Effector CD4-positive, alpha-beta T cell (primary cell): Measurements from ENCODE around the gene GRAMD1B.
"Not testable (repeated sequence)": the region's sequence is repeated elsewhere in the genome, so short reads cannot be mapped to it uniquely, and the experiment has no call there.

Experiments
- DNase-seq: peaks from one replicate; pipeline ENCODE4 v3.0.0-alpha.2; 2020

GRAMD1B gene

DNA sequence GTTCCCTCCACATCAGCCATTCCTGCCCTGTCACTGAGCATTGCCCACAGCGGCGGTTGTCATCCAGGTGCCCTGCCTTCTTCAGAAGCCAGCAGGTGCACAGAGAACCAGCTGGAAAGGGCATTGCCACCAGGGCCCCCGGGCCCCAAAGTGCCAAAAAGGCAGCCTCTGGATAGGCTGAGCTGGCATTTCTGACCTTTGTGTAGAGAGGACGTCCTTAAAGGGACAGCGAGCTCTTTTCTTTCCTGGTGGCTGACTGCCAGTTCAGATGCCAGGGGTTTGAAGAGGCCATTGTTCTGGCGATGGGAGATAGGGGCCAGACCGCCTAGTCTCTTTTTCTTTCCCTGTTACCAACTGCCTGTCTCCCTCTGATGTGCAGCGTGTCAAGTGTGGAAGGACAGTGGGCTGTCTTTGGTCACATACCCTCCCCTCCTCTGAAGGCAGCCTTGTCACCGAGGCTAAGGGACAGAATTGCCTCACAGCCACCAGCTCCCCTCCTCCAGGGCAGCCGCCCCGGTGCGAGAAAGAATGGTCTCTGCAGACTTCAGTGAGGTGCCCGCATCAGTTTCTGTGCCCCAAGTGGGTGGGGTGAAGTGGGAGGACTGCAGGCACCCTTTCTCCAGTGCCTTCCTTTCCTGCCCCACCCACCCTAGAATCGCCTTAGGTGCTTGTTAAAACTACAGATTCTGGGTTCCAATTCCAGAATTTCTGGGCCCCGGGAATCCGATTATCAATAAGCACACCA is 114.7 kb downstream of the GRAMD1B start:
- DNase-seq = no peak

- DNase-seq = no peak
Measured at GRCh38 chr11:123545726-123546270, 115.7 kb downstream of the GRAMD1B start.

DNA sequence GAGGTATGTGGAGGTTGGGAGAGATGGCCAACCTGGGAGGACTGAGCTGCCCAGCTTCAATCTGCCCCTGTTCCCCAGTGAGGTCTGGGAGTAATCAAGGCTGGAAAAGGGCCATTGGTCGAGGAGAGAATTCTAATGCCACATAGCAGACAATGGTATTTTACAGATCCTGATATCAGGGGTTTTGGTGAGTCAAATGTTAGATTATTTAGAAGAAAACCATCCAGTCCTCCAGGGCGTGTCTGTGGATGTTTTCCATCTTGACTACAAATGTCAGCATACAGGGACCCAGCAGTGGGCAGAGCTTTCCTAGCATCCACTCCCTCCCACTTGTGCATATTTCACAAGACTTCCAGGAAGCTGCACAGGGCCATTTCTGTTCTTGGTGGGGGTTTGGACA is 116.4 kb downstream of the GRAMD1B start:
- no peak for DNase-seq

GRCh38 chr11:123547180-123547579 is 117.1 kb downstream of the GRAMD1B start:
- no peak for DNase-seq

DNA sequence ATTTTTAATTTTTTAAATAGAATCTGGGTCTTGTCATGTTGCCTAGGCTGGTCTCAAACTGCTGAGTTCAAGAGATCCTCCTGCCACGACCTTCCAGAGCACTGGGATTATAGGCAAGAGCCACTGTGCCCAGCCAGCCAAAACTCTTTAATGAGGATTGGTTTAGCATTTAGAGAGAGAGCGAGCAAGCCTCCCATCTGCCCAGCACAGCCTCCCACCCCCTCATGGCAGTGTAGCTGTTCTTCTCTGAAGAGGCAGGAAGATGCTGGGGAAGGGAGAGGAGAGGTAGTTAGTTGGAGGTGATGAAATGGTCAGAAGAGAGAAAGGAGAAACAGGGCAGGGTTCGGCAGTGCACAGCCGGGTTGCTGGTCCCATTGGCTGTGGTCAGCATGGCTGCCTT is 118.7 kb downstream of the GRAMD1B start:
- DNase-seq = no peak

DNA sequence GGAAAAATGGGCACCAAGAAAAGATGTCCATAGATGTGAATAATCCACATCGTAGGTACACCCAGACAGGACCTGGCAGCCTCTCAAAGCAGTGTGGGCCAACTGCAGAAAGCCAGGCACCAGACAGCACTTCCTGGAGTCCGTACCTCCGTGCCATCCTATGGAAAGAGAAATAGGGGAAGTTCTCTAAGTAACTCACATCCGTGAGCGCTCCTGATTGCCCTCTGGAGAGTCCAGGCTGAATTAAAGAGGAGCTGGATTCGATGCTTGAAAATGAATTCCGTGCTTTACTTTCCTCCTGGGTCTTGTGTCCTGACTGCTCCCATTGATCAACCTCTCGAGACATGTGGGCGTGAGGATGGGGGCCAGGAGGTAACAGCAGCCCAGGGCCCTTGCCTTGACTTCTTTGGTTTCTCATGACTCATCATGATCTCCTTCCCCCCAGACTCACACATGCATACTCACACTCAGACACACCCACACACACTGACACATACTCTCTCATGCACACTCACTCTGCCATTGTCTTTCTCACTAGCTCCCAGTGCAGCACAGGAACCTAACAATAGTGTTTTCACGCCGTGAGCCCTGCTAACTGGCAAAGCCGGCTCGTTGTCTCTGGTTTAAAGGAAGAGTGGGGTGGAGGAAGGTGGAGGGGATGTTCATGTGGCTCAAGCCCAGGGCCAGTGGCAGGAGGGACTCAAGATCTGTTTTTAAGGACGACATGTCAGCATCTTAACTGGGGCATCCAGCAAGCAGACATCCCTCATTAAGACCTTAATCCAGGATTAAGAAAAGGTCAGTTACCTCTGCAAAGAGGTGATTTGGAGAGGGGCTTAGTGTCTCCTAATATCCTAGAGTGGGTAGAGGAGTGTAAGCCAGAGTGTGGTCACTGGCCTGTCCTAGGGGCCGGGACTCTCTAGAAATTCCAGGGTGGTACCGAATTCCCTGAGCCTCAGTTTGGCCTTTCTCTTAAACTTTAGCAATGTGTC is 120.2 kb downstream of the GRAMD1B start:
- no peak for DNase-seq

DNA sequence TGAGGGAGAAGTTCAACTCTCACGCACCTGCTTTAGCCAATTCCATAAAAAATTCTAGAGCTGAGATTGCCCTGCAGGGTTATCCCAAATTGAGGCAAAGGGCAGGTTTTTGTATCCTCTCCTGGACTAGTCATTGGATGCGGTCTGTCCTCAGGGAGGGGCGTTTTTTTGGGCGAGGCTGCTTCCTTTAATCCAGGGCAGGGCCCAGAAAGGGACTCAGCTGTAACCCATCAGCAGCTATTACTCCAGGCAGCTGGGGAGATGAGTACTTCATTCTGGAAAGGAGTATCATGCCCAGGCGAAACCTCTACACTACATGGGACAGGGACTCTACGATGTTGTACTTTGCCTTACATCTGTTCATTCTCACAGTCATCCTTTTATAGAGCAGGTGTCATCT is 121.0 kb downstream of the GRAMD1B start:
- DNase-seq = no peak

GRCh38 chr11:123556633-123557032 is 126.6 kb downstream of the GRAMD1B start:
- DNase-seq = no peak

DNA sequence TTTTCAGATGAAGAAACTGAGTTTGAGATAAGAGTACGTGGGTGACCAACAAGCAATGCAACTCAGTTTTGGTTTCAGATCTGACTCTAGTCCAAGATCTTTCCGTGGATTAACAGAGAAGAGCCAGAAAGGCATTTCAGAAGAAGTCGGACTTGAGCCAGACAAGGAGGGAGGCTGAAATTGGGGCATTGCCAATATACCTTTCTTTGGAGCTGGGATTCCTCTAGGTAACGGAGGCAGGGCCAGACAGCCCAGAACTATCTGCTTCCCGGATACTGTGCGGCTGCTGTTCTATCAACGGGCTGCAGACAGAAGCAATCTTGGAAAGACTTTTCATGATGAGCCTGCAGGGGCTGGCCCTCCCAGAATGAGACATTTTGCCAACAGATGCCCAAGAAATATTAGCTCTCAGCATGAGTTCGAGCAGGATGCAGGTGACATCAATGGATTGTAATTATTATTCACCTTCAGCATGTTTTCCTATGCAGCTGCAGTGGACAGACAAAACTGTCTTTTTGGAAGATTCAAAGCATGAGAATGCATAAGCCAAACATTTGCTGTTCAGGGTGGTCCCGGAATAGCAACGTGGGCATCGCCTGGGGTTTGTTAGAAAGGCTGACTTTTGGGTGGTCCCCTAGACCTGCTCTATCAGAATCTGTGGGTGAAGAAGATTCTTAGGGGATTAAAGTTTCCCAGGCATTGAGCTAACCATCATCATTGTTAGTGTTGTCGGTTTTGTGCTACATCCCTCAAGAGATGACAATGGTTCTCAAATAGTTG is 128.7 kb downstream of the GRAMD1B start:
- DNase-seq = no peak

DNA sequence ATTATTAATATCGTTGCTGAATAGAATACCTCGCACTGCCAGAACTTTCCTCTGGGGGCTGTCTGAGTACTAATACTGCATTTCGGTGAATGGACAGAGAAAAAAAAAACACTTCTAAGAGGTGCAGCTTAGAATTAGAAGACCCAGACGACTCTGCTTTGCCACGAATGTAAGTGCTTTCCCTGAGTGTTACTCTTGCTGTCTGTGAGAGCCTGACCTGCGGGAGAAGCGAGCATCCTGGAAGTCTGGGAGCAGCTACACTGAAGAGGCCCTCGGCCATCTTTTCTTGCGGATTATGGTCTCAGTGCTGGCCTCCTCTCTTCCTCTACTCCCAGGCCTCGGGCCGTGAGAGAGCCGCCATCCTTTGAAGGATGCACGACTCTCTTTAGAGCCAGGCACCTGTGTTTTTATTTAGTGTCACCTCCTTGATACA is 129.5 kb downstream of the GRAMD1B start:
- DNase-seq = no peak

DNA sequence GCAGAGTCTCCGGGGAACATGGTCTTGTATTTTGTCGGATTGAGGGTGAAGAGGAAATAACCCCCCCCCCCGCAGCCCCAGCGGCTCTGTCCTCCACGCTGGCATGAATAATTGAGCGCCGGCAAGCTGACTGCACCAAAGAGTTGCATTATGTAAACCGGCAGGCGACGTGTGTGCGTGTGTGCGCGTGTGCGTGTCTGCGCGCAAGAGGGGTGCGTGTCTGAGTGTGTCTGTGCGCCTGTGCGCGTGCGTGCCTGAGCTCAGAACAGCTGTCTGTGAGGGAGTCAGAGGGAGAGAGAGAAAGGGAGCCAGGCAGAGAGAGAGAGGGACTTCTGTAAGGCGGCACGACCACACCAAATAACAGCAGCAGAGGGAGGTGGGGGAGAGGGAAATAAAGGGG is 129.9 kb downstream of the GRAMD1B start:
- DNase-seq = no peak

GRCh38 chr11:123561431-123561800 is 131.3 kb downstream of the GRAMD1B start:
- DNase-seq = no peak

DNA sequence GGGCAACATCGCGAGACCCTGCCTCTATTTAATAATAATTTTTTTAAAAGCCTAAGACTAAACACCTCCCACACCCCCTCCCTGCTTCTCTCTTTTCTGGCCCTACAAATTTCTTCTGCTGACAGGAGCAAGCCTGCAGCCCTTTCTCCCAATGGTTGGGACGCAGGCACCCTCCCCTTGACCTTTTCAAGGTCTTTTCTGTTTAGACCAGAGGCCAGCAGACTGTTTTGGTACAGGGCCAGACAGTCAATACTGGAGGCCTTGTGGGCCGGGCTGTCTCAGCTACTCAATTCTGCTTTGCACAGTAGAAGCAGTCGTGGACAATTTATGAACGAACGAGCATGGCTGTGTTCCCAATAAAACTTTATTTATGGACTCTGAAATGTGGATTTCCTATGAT is 132.1 kb downstream of the GRAMD1B start:
- DNase-seq = no peak

DNA sequence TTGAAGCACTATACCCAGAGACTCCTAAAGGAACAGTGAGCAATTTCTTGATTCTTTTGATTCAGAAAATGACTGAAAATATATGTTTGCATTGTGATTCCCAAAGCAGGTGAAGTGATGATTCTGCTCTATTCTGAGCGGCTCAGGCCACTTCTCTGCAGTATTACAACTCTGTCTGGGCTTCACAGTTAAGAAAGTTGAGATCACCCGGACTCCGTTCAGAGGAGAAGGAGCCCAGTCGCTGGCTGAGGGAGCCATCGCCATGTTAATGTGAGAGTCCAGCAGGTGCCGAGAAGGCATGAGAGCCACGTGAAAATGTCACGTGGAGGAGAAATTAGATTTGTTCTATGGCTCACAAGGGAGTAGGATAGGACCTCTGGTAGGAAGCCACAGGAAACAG is 132.8 kb downstream of the GRAMD1B start:
- no peak for DNase-seq

DNA sequence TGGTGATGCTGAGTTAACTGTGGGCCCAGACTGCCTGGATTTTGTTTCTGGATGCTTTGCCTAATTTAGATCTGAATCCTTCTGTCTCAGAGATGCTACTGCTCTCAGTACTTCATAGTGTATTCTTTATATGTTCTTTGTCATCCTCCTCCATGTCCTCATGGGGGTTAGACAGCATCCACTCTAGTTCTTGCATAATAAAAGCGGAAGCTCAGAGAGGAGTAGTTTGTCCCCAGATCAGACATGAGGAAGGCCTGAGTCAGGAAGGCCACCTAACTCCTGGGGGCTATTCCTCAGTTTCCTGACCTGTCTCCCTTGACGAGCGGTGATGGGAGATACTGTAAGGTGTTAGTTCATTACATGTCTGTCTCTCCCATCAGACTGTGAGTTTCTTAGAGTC is 134.2 kb downstream of the GRAMD1B start:
- DNase-seq = no peak

- no peak for DNase-seq
Measured at GRCh38 chr11:123566852-123567251, 136.8 kb downstream of the GRAMD1B start.

DNA sequence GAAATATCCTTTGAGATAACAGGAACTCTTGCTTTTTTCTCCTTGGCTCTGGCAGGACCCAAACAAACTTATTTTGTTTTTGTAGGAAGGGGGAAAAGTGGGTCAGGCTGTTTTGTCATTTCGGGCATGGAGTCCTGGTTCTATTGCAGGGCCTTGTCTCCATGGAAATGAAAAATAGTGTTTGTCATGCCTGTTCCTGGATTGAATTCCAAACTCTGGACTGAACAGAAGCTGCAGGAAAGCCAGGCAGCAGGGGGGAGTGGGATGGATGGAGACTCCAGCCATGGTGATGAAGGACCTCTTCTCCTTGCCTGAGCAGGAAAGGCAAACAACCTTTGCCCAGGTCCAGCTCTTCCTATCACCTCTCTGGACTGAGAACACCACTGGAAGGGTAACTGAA is 137.4 kb downstream of the GRAMD1B start:
- DNase-seq = no peak

- no peak for DNase-seq
Measured at GRCh38 chr11:123568367-123568870, 138.3 kb downstream of the GRAMD1B start.

DNA sequence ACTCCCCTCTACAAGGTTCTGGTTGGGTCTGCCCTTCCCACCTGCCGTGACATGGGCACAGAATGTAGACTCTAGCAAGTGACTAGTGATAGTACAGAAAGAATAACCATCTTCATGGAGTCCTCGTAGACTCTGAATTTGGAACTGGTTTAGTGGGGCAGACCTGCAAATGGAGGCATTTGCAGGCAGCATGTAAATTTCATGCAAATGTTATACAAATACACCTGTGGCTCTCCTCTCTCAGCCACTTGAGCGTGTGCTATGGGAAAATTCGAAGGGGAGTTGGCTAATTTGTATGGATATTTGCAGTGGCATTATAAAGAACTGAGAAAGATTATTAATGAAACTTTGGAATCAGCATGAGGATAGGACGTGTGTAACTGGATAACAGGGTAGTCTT is 139.3 kb downstream of the GRAMD1B start:
- DNase-seq = no peak

DNA sequence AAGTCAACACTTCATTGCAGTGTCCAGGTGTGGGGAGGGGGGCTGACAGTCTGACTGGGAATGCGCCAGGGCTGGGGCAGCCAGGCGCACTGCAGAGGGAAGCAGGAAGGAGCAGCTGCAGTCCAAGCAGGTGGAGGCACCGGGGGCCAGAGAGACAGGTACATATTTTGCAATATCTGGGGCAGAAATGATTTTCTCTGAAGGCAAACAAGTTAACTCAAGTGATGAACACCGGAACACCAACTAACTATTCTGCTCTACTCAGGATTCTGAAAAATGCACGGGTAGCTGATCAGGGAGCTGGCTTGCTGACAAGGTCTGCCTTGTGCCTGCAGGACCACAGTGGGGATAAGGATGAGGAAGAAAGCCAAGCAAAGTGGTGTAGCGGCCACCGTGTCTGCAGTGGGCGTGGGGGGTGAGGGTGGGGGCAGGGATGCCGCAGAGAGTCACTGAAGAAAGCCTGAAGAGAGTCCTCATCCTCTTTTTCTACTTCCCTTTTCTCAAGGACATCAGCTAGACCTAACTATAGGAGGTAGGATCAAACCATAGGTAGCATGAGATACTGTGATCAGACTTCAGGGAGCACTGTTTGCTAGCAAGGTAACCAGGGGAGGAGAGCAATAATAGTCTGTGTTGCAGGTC is 141.0 kb downstream of the GRAMD1B start:
- no peak for DNase-seq

- not testable (repeated sequence) for DNase-seq
Measured at GRCh38 chr11:123572791-123573190, 142.7 kb downstream of the GRAMD1B start.

- DNase-seq = no peak
Measured at GRCh38 chr11:123573286-123573685, 143.2 kb downstream of the GRAMD1B start.
